ENCODE results near the gene S100A12. TPM values are rescaled to one million over a fixed set of nuclear protein-coding genes. Genes with fewer than 3 reads are reported as not detected.

Gene S100A12
- total RNA-seq, 1 donor from 2014 or later: not detected

DNA sequence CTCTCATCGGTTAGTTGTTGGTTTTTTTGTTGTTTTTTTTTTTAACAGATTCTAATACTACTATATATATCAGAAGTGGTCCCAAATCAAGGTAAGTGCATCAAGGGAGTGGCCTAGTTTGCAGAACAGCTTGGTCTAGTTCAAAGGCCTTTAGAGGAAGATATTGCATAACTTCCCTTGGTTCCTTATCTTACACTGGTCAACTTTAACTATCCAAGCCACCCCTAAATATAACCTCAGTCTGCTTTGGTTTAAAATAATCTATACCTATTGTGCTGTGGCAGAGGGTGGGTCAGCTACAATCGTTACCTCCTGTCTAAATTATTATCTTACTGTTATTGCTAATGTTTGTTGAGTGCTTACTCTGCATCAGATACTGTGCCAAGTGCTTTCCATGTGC is 6.9 kb downstream of the S100A12 start:
- Mint-ChIP-seq H3K4me3 (no peak overlapping the region), H3K36me3 (ENCODE audit: low read depth) (no peaks in the 10 kb centered on the region), H3K27me3 (peaks cover 13% of the 10 kb centered on the region), H3K27ac (no peak overlapping the region), H3K9me3 (no peaks in the 10 kb centered on the region), H3K4me1 (no peaks in the 10 kb centered on the region)
- intact Hi-C loops (cut with micrococcal nuclease): no loop called here
- no peak for DNase-seq

DNA sequence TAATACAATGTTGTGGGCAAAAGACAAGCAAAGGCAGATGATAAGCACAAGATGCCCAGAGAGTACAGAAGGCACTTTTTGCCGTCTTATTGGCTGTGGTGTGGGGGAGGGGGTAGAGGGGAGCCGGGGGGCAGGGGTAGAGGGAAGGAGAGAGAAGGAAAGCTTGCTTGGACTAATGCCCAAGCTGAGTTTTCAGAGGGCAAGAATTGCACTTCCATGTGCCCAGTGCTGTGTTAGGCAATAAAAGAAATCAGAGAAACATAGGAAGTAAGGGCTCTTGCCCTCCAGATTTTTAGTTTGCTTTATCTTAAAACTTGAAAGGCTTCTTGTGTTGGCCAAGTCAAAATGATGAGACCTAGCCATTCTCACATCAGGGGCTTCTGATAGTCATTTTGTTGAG is 8.3 kb downstream of the S100A12 start:
- Mint-ChIP-seq H3K4me1 (no peaks in the 10 kb centered on the region), H3K4me3 (no peak overlapping the region), H3K9me3 (no peaks in the 10 kb centered on the region), H3K27ac (no peak overlapping the region), H3K27me3 (peaks cover 18% of the 10 kb centered on the region), H3K36me3 (ENCODE audit: low read depth) (no peaks in the 10 kb centered on the region)
- intact Hi-C loops (cut with micrococcal nuclease): no loop called here
- DNase-seq: no peak

DNA sequence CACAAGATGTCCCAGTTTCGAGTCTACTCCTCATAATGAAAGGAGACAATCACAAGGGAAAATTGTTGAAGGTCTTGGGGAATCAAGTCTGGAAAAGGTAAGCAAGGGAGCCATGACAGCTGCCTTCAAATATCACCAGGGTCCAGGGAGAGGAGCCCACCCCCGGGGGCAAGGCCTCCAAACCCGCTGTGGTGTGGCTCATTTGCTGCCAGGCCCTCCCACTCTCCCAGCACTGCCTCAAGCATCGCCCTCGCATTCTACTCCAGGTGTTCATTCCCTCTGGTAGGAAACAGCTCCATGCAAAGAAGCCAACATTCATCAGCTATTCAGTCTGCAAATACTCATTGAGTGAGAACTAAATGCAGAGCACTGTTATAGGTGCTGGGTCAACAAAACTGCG is 9.2 kb downstream of the S100A12 start:
- Mint-ChIP-seq H3K36me3 (ENCODE audit: low read depth) (no peaks in the 10 kb centered on the region), H3K27ac (no peak overlapping the region), H3K4me1 (no peaks in the 10 kb centered on the region), H3K27me3 (peaks cover 15% of the 10 kb centered on the region), H3K9me3 (no peaks in the 10 kb centered on the region), H3K4me3 (no peak overlapping the region)
- intact Hi-C loops (cut with micrococcal nuclease): no loop called here
- DNase-seq: no peak

DNA sequence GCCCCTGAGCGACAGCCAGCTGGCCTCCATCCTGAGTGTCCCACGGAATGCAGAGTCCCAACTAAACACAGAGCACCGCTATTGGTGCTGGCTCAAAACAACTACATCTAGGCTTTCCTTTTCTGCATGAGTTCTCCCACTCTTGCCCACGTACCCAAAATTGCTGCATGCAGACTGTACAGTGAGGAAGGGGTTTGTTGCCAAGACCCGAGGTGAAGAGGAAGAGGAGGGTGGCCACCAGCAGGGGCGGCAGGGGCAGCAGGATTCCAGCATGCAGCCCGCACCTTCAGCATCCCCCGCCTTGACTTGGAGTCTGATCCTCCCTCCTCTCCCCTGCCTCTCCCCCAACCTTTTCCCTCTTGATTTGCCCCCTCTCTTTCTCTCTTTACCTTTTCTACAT is 9.7 kb downstream of the S100A12 start:
- H3K4me3 Mint-ChIP-seq: no peak overlapping the region
- DNase-seq: no peak
- H3K4me1 Mint-ChIP-seq: no peaks in the 10 kb centered on the region
- intact Hi-C loops (cut with micrococcal nuclease): no loop called here
- peaks cover 15% of the 10 kb centered on the region for H3K27me3 Mint-ChIP-seq
- H3K9me3 Mint-ChIP-seq: no peaks in the 10 kb centered on the region
- H3K27ac Mint-ChIP-seq: no peak overlapping the region
- H3K36me3 Mint-ChIP-seq (ENCODE audit: low read depth): no peaks in the 10 kb centered on the region

DNA sequence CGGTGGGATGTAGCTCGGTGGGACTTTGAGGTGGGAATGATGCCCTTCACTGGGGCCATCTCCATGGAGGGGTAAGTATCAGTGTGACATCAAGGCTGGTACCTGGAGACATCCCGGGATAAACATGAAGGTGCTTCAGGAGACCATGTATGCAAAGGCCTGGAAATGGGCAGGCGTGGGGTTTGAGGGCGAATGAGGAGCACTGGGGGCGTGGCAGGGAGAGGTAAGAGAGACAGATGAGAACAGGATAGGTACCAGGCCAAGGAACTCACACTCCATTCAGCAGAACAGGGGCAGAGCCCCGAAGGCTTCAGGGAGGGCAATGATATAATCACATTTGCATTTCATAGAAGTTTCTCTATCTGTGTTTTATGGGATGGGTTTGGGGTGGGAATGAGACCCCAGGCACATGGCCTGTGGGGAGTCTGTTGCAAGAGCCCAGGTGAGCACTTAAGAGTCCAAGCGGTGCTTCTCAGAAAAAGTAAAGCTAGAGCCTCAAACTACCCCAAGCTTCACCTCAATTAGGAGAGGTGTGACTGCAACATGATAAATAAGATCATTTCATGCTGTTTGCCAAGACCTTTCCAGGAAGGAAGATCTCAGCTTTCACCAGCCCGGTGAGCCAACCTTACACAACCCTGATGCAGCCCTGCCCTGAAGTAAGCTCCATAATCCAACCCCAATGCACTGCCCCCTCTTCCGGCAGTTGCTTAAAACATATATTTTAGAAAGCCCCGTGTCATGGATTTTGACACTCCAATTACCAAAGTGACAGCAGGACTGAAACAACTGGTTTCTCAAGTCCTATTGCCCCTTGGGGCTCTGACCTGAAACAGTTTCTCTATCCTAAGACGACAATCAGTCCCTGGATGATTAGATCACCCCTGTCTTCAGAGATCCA is 10.4 kb downstream of the S100A12 start:
- Mint-ChIP-seq H3K9me3 (no peaks in the 10 kb centered on the region), H3K36me3 (ENCODE audit: low read depth) (no peaks in the 10 kb centered on the region), H3K27ac (no peak overlapping the region), H3K4me3 (no peak overlapping the region), H3K4me1 (no peaks in the 10 kb centered on the region), H3K27me3 (peaks cover 15% of the 10 kb centered on the region)
- DNase-seq: no peak
- intact Hi-C loops (cut with micrococcal nuclease): no loop called here

DNA sequence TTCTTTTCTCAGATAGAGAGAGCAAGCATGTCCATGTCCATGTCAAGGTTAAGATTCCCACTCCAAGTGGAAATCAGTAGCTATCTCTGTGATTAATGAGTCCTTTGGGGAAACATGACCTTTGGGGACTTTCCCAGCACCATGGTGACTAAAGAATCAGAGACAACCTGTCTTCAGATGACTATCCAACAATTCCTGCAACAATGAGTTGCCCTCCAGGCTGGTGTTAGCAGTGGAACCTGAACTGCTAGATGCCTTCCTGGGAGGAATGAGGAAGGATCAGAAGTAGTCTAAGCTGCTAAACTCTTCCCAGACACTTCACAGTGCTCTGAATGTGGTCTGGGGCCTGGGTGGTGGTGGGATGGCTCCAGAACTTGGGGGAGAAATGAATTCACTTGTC is 11.3 kb downstream of the S100A12 start:
- Mint-ChIP-seq H3K27ac (no peak overlapping the region), H3K27me3 (peaks cover 12% of the 10 kb centered on the region), H3K9me3 (no peaks in the 10 kb centered on the region), H3K4me3 (no peak overlapping the region), H3K4me1 (no peaks in the 10 kb centered on the region), H3K36me3 (ENCODE audit: low read depth) (no peaks in the 10 kb centered on the region)
- intact Hi-C loops (cut with micrococcal nuclease): no loop called here
- DNase-seq: no peak

DNA sequence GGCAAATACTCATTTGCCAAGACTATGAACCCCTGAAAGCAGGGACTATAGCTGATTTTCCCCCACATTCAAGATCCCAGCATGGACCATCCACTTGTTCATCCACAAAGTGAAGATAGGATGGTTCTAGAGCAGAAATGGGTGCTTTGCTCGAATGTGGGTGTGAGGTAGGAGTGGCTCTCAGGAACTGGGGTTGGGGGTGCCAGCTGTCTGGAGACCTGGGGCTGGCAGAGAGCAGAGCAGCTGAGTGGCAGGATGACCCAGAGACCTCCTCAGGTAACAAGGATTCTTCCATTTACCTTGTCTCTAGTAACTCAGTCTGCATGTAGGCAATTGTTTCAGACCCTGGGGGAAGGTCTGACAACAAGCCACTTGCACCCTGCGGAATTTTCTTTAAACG is 11.8 kb downstream of the S100A12 start:
- no peak overlapping the region for H3K27ac Mint-ChIP-seq
- intact Hi-C loops (cut with micrococcal nuclease): no loop called here
- no peaks in the 10 kb centered on the region for H3K36me3 Mint-ChIP-seq (ENCODE audit: low read depth)
- DNase-seq: no peak
- peaks cover 12% of the 10 kb centered on the region for H3K27me3 Mint-ChIP-seq
- no peaks in the 10 kb centered on the region for H3K9me3 Mint-ChIP-seq
- H3K4me1 Mint-ChIP-seq: no peaks in the 10 kb centered on the region
- no peak overlapping the region for H3K4me3 Mint-ChIP-seq

DNA sequence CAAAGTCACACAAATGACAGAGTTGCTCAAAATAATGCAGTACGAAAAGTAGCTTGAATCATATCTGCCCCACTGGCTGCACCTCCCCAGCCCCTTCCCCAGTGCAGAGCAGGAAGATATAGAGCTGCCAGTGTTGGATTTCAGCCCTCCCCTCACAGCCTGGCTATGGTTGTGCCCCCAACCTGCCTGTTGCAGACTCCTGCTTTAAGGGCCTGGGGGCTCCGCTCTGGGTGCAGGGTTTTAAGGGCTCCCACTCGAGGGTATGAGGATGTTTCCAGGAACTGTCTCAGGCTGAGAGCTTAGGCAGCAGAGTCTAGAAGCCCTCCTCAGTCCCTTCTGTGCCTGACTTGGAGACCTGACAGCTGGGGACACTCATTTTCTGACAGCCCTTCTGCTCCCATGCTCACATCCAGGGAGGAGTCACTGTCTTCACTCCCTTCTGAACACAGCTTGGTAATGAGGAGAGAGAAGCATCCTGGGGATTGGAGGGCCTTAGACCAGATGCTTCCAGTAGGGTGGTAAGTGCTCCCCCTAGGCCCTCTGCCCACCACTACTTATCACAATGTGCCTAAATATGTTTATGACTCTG is 13.1 kb downstream of the S100A12 start:
- no peak for DNase-seq
- Mint-ChIP-seq H3K4me3 (no peak overlapping the region), H3K27ac (no peak overlapping the region), H3K36me3 (ENCODE audit: low read depth) (no peaks in the 10 kb centered on the region), H3K9me3 (no peaks in the 10 kb centered on the region), H3K4me1 (peaks cover 4% of the 10 kb centered on the region), H3K27me3 (peaks cover 11% of the 10 kb centered on the region)
- intact Hi-C loops (cut with micrococcal nuclease): no loop called here

DNA sequence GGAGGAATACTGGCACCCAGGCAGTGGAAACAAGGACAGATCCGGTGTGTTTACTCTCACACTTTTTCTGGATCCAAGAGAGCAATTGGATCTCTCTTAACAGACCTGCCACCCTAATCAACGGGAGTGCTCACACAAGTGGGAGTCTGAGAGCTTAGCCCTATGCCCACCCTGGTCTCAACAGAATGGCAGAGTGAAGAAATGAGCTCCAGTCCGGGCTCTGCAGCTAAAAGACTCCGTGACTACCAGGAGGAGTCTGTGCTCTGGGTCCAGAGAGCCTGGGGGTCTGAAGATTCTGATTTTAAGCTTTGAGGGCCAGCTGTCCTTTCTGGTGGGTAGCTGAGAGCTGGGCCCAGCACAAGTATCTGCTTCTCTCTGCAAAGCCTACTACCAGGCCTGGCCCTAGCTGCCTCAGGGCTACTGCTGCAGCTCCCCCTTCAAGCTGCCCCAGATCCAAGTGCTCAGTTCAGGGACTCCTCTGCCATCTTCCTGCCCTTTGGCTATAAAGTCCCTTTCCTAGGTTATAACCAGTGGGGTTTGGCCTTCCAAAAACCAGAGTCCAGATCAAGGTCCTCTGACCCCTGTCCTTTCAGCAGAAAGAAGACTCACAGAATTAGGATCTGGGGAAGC is 13.8 kb downstream of the S100A12 start:
- Mint-ChIP-seq H3K27me3 (peaks cover 11% of the 10 kb centered on the region), H3K4me3 (no peak overlapping the region), H3K36me3 (ENCODE audit: low read depth) (no peaks in the 10 kb centered on the region), H3K4me1 (peaks cover 7% of the 10 kb centered on the region), H3K9me3 (no peaks in the 10 kb centered on the region), H3K27ac (no peak overlapping the region)
- no peak for DNase-seq
- intact Hi-C loops (cut with micrococcal nuclease): no loop called here

DNA sequence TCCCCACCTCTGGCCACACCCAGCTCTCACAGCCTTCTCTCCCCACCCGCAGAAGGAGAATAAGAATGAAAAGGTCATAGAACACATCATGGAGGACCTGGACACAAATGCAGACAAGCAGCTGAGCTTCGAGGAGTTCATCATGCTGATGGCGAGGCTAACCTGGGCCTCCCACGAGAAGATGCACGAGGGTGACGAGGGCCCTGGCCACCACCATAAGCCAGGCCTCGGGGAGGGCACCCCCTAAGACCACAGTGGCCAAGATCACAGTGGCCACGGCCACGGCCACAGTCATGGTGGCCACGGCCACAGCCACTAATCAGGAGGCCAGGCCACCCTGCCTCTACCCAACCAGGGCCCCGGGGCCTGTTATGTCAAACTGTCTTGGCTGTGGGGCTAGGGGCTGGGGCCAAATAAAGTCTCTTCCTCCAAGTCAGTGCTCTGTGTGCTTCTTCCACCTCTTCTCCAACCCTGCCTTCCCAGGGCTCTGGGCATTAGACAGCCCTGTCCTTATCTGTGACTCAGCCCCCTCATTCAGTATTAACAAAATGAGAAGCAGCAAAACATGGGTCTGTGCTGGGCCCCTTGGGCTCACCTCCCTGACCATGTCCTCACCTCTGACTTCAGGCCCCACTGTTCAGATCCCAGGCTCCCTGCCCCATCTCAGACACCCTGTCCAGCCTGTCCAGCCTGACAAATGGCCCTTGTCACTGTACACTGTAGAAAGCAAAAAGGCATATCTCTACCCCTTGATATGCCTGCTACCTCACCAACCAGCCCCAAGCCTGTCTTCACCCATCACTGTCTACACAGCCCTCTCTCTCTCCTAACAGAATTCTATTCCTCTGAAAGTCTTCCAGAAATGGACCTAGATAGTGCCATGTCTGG is 14.6 kb downstream of the S100A12 start:
- no peaks in the 10 kb centered on the region for H3K9me3 Mint-ChIP-seq
- no peak overlapping the region for H3K27ac Mint-ChIP-seq

DNA sequence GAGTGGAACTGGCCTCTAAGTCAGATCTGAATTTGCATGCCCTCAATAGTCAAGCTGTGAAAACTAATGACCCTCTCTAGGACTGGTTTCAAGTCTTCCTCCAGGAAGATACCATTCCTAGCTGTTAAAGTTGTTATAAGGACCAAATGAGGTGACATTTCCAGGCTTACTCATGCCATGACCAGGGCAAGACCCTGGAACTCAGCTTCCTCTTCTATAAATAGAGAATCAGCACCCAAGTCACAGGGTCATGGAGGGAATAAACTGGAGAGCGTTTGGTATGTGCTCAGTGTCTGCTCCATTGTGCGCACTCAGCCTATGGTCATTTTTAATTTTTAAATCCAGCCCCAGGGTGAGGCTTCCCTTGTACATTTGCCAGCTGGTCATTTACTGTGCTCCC is 15.2 kb downstream of the S100A12 start:
- Mint-ChIP-seq H3K4me1 (peaks cover 7% of the 10 kb centered on the region), H3K9me3 (no peaks in the 10 kb centered on the region), H3K36me3 (ENCODE audit: low read depth) (no peaks in the 10 kb centered on the region), H3K27ac (no peak overlapping the region), H3K4me3 (no peak overlapping the region), H3K27me3 (peaks cover 9% of the 10 kb centered on the region)
- no peak for DNase-seq
- intact Hi-C loops (cut with micrococcal nuclease): no loop called here

More for the DNA sequence above, 14.6 kb downstream of the S100A12 start:
- intact Hi-C loops (cut with micrococcal nuclease): no loop called here
- no peak for DNase-seq
- H3K27me3 Mint-ChIP-seq: peaks cover 9% of the 10 kb centered on the region
- H3K4me1 Mint-ChIP-seq: peaks cover 7% of the 10 kb centered on the region
- no peaks in the 10 kb centered on the region for H3K36me3 Mint-ChIP-seq (ENCODE audit: low read depth)
- no peak overlapping the region for H3K4me3 Mint-ChIP-seq

DNA sequence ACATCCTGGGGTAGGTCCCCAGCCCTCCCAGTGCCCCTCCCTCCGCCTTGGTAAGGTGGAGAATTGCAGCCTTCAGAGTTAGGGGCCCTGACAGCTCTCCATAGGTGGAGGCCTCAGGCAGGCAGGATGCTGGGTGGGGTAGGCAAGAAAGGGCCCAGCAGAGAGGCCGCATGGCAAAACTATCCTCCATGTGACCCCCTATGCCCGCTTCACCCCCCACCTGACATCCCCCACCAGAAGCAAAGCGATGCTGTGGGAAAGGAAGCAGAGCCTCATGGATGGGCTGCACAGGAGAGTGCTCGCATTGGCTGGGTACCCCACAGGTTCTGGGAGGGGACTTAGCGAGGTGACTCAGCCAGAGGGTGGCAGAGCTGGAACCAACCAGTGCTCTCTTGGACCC is 16.2 kb downstream of the S100A12 start:
- no peak for DNase-seq
- intact Hi-C loops (cut with micrococcal nuclease): no loop called here
- H3K4me1 Mint-ChIP-seq: peaks cover 7% of the 10 kb centered on the region
- no peak overlapping the region for H3K4me3 Mint-ChIP-seq
- peaks cover 6% of the 10 kb centered on the region for H3K27me3 Mint-ChIP-seq
- H3K27ac Mint-ChIP-seq: no peak overlapping the region
- H3K9me3 Mint-ChIP-seq: no peaks in the 10 kb centered on the region
- H3K36me3 Mint-ChIP-seq (ENCODE audit: low read depth): no peaks in the 10 kb centered on the region

DNA sequence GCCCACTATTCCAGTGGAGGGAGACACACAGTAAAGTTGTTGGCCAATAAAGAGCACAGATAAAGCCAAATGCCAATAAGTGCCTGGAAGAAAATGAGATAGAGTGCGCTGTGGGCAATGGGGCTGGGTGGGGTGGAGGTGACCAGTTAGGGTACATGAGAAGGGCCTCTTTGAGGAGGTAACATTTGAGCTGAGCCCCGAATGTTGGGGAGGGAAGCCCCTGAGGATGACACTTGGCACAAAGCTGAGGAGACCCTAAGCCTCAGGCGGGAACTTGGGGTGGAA is 16.8 kb downstream of the S100A12 start:
- H3K4me3 Mint-ChIP-seq: no peak overlapping the region
- no peak for DNase-seq
- no peaks in the 10 kb centered on the region for H3K9me3 Mint-ChIP-seq
- H3K4me1 Mint-ChIP-seq: peaks cover 7% of the 10 kb centered on the region
- intact Hi-C loops (cut with micrococcal nuclease): no loop called here
- no peak overlapping the region for H3K27ac Mint-ChIP-seq
- peaks cover 6% of the 10 kb centered on the region for H3K27me3 Mint-ChIP-seq
- no peaks in the 10 kb centered on the region for H3K36me3 Mint-ChIP-seq (ENCODE audit: low read depth)
